ENCODE results near the gene MFGE8.

MFGE8 gene

DNA sequence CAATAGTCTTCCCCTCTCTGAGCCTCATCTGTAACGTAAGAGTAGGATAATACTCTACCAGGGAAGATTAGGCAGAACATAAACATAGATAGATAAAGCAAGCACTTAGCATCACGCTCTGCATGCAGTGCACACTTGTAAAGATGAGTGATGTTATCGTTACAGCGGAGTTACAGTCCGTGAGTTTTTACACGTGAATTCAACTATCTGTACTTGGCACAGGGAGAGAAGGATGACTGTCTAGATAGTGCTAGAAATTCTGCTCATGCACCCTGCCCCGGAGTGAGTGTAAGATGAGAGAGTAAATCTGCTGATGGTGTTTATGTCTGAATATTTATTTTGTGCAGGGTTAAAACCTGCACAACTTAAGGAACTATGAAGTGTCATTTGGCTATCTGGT, 53.6 kb downstream of the MFGE8 start:
- WGBS: 73% methylated on average over 7 of the region's 7 CpGs
- Histone ChIP-seq H3K4me2 (ENCODE audit: low read length, poor library complexity, severe bottlenecking) (no peak overlapping the region), H3K18ac (ENCODE audit: low read depth in 1 of 2, low read length in 2 of 2) (no peak overlapping the region)

DNA sequence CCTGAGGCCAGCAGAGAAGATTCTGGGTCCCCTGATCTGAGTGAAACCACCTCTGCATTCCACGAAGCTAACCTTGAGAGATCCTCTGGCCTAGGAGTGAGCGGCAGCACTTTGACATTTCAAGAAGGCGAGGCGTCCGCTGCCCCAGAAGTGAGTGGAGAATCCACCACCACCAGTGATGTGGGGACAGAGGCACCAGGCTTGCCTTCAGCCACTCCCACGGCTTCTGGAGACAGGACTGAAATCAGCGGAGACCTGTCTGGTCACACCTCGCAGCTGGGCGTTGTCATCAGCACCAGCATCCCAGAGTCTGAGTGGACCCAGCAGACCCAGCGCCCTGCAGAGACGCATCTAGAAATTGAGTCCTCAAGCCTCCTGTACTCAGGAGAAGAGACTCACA, 54.2 kb downstream of the MFGE8 start:
- no peak overlapping the region for H3K4ac ChIP-seq (ENCODE audit: low read depth in 1 of 2, low read length in 2 of 2)
- no peak overlapping the region for H2BK12ac ChIP-seq (ENCODE audit: low read length in 2 of 2)
- no peak overlapping the region for H3K18ac ChIP-seq (ENCODE audit: low read depth in 1 of 2, low read length in 2 of 2)
- 95% methylated on average over 11 of the region's 11 CpGs for WGBS
- H2BK5ac ChIP-seq (ENCODE audit: low read depth, low read length, poor library complexity, severe bottlenecking): no peak overlapping the region
- H3K36me3 ChIP-seq (ENCODE audit: control insufficient read depth in 1 of 2, insufficient read depth in 2 of 2, low read depth in 1 of 2, low read length in 2 of 2): no peaks in the 10 kb centered on the region
- H3K4me2 ChIP-seq (ENCODE audit: low read length, poor library complexity, severe bottlenecking): no peak overlapping the region
- H3K9ac ChIP-seq (ENCODE audit: low read length): no peak overlapping the region
- no peak overlapping the region for H3K4me3 ChIP-seq (ENCODE audit: insufficient read depth in 1 of 2, low read depth in 1 of 2, low read length in 2 of 2)
- no peaks in the 10 kb centered on the region for H3K4me1 ChIP-seq (ENCODE audit: control insufficient read depth, insufficient read depth, low read depth, low read length)
- H2BK15ac ChIP-seq (ENCODE audit: low read depth, poor library complexity, severe bottlenecking): no peak overlapping the region
- no peak overlapping the region for H2BK120ac ChIP-seq (ENCODE audit: low read depth, low read length)
- H3K9me3 ChIP-seq (ENCODE audit: control insufficient read depth, low read length): peaks cover 7% of the 10 kb centered on the region
- peaks cover 3 to 71% of the 10 kb centered on the region in 2 experiments for H3K27me3 ChIP-seq (ENCODE audit: control insufficient read depth in 1 of 2, insufficient read depth in 1 of 2, low read length in 2 of 2)
- no peak overlapping the region for H2AFZ ChIP-seq (ENCODE audit: low read depth, low read length)
- H3K14ac ChIP-seq (ENCODE audit: low read length in 2 of 2): no peak overlapping the region
- H4K91ac ChIP-seq (ENCODE audit: low read length): no peak overlapping the region
- no peak overlapping the region for H3K23ac ChIP-seq (ENCODE audit: low read length in 2 of 2)
- H3K79me1 ChIP-seq (replicated peaks; ENCODE audit: low read length, poor library complexity, severe bottlenecking): no peaks in the 10 kb centered on the region
- no peak for DNase-seq
- no peak overlapping the region for H3K27ac ChIP-seq (ENCODE audit: low read length, poor library complexity, severe bottlenecking)
- H2AK5ac ChIP-seq (ENCODE audit: low read length, severe bottlenecking): no peak overlapping the region
- no peak overlapping the region for H4K8ac ChIP-seq (ENCODE audit: low read length)

More for the DNA sequence above, 53.6 kb downstream of the MFGE8 start:
- Histone ChIP-seq H2BK12ac (ENCODE audit: low read length in 2 of 2) (no peak overlapping the region), H3K4ac (ENCODE audit: low read depth in 1 of 2, low read length in 2 of 2) (no peak overlapping the region), H3K4me1 (ENCODE audit: control insufficient read depth, insufficient read depth, low read depth, low read length) (no peaks in the 10 kb centered on the region), H2BK120ac (ENCODE audit: low read depth, low read length) (no peak overlapping the region), H3K4me3 (ENCODE audit: insufficient read depth in 1 of 2, low read depth in 1 of 2, low read length in 2 of 2) (no peak overlapping the region), H3K36me3 (ENCODE audit: control insufficient read depth in 1 of 2, insufficient read depth in 2 of 2, low read depth in 1 of 2, low read length in 2 of 2) (no peaks in the 10 kb centered on the region), H2AFZ (ENCODE audit: low read depth, low read length) (no peak overlapping the region), H2BK5ac (ENCODE audit: low read depth, low read length, poor library complexity, severe bottlenecking) (no peak overlapping the region), H2AK5ac (ENCODE audit: low read length, severe bottlenecking) (no peak overlapping the region), H3K27ac (ENCODE audit: low read length, poor library complexity, severe bottlenecking) (no peak overlapping the region), H4K8ac (ENCODE audit: low read length) (no peak overlapping the region), H3K14ac (ENCODE audit: low read length in 2 of 2) (no peak overlapping the region), H3K9me3 (ENCODE audit: control insufficient read depth, low read length) (peaks cover 5% of the 10 kb centered on the region), H4K91ac (ENCODE audit: low read length) (no peak overlapping the region), H2BK15ac (ENCODE audit: low read depth, poor library complexity, severe bottlenecking) (no peak overlapping the region), H3K27me3 (ENCODE audit: control insufficient read depth in 1 of 2, insufficient read depth in 1 of 2, low read length in 2 of 2) (peaks cover 3 to 66% of the 10 kb centered on the region in 2 experiments), H3K23ac (ENCODE audit: low read length in 2 of 2) (no peak overlapping the region), H3K9ac (ENCODE audit: low read length) (no peak overlapping the region), H3K79me1 (replicated peaks; ENCODE audit: low read length, poor library complexity, severe bottlenecking) (no peaks in the 10 kb centered on the region)
- DNase-seq: no peak

DNA sequence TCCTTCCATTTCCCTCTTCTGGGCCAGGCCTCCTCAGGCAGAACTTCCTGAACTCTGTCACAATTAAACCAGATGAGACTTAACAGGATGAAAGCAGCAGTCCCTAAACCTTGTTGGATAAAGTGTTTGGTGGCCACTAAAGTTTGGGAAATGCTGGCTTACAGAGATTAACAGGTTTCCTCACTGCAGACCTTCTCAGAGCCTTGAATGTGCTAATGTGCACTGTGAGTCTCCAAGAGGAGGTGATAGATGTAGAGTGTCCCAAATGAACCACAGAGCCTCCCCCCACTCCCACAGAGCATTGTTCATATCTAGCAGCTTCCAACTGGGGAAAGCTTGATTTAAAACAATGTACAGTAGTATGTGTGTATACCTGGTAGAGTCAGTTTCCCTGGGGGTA, 60.7 kb downstream of the MFGE8 start:
- H2BK15ac ChIP-seq (ENCODE audit: low read depth, poor library complexity, severe bottlenecking): no peak overlapping the region
- no peak overlapping the region for H3K18ac ChIP-seq (ENCODE audit: low read depth in 1 of 2, low read length in 2 of 2)
- H2AFZ ChIP-seq (ENCODE audit: low read depth, low read length): no peak overlapping the region
- H3K4me2 ChIP-seq (ENCODE audit: low read length, poor library complexity, severe bottlenecking): no peak overlapping the region
- no peak overlapping the region for H3K23ac ChIP-seq (ENCODE audit: low read length in 2 of 2)
- H3K9me3 ChIP-seq (ENCODE audit: control insufficient read depth, low read length): peaks cover 7% of the 10 kb centered on the region
- no peaks in the 10 kb centered on the region for H3K79me1 ChIP-seq (replicated peaks; ENCODE audit: low read length, poor library complexity, severe bottlenecking)
- H3K27ac ChIP-seq (ENCODE audit: low read length, poor library complexity, severe bottlenecking): no peak overlapping the region
- H4K91ac ChIP-seq (ENCODE audit: low read length): no peak overlapping the region
- H2BK12ac ChIP-seq (ENCODE audit: low read length in 2 of 2): no peak overlapping the region
- H3K9ac ChIP-seq (ENCODE audit: low read length): no peak overlapping the region
- H3K36me3 ChIP-seq (ENCODE audit: control insufficient read depth in 1 of 2, insufficient read depth in 2 of 2, low read depth in 1 of 2, low read length in 2 of 2): no peaks in the 10 kb centered on the region
- H2AK5ac ChIP-seq (ENCODE audit: low read length, severe bottlenecking): no peak overlapping the region
- H3K4me1 ChIP-seq (ENCODE audit: control insufficient read depth, insufficient read depth, low read depth, low read length): no peaks in the 10 kb centered on the region
- DNase-seq: no peak
- H3K14ac ChIP-seq (ENCODE audit: low read length in 2 of 2): no peak overlapping the region
- H4K8ac ChIP-seq (ENCODE audit: low read length): no peak overlapping the region
- H3K27me3 ChIP-seq (ENCODE audit: control insufficient read depth in 1 of 2, insufficient read depth in 1 of 2, low read length in 2 of 2): peaks cover 15 to 55% of the 10 kb centered on the region in 2 experiments
- no peak overlapping the region for H2BK120ac ChIP-seq (ENCODE audit: low read depth, low read length)
- no peak overlapping the region for H3K4ac ChIP-seq (ENCODE audit: low read depth in 1 of 2, low read length in 2 of 2)
- no peak overlapping the region for H3K4me3 ChIP-seq (ENCODE audit: insufficient read depth in 1 of 2, low read depth in 1 of 2, low read length in 2 of 2)
- H2BK5ac ChIP-seq (ENCODE audit: low read depth, low read length, poor library complexity, severe bottlenecking): no peak overlapping the region

DNA sequence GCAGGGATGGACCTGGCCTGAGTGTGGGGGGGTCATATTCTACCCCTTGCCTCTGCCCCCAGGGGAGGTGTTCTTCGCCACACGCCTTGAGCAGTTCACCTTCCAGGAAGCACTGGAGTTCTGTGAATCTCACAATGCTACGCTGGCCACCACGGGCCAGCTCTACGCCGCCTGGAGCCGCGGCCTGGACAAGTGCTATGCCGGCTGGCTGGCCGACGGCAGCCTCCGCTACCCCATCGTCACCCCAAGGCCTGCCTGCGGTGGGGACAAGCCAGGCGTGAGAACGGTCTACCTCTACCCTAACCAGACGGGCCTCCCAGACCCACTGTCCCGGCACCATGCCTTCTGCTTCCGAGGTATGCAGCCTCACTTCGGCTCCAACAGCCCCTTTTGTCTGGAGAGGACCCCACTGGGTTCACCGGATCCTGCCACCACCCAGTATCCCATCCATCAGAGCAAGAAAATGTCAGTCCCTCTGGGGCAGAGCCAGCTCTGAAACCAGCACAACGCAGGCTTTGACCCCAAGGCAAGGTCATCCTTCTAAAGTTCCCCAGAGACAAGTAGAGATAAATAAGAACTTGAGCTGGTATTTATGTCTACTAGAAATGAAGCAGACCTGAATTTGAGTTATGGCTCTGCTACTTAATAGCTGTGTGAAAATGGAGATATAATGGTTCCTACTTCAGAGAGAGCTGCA, 63.7 kb downstream of the MFGE8 start:
- Histone ChIP-seq H3K23ac (ENCODE audit: low read length in 2 of 2) (no peak overlapping the region), H2BK15ac (ENCODE audit: low read depth, poor library complexity, severe bottlenecking) (no peak overlapping the region), H3K27ac (ENCODE audit: low read length, poor library complexity, severe bottlenecking) (no peak overlapping the region), H2BK5ac (ENCODE audit: low read depth, low read length, poor library complexity, severe bottlenecking) (no peak overlapping the region), H4K8ac (ENCODE audit: low read length) (no peak overlapping the region), H2AK5ac (ENCODE audit: low read length, severe bottlenecking) (no peak overlapping the region), H3K4me3 (ENCODE audit: insufficient read depth in 1 of 2, low read depth in 1 of 2, low read length in 2 of 2) (peak overlapping the region in 1 of 2 experiments; percentile 12), H2AFZ (ENCODE audit: low read depth, low read length) (no peak overlapping the region), H3K4me2 (ENCODE audit: low read length, poor library complexity, severe bottlenecking) (no peak overlapping the region), H2BK120ac (ENCODE audit: low read depth, low read length) (no peak overlapping the region), H3K4ac (ENCODE audit: low read depth in 1 of 2, low read length in 2 of 2) (no peak overlapping the region), H2BK12ac (ENCODE audit: low read length in 2 of 2) (no peak overlapping the region), H3K27me3 (ENCODE audit: control insufficient read depth in 1 of 2, insufficient read depth in 1 of 2, low read length in 2 of 2) (peaks cover 15 to 53% of the 10 kb centered on the region in 2 experiments), H3K79me1 (replicated peaks; ENCODE audit: low read length, poor library complexity, severe bottlenecking) (no peaks in the 10 kb centered on the region), H3K36me3 (ENCODE audit: control insufficient read depth in 1 of 2, insufficient read depth in 2 of 2, low read depth in 1 of 2, low read length in 2 of 2) (no peaks in the 10 kb centered on the region), H3K4me1 (ENCODE audit: control insufficient read depth, insufficient read depth, low read depth, low read length) (no peaks in the 10 kb centered on the region), H3K9me3 (ENCODE audit: control insufficient read depth, low read length) (peaks cover 2% of the 10 kb centered on the region), H3K18ac (ENCODE audit: low read depth in 1 of 2, low read length in 2 of 2) (no peak overlapping the region), H3K9ac (ENCODE audit: low read length) (no peak overlapping the region), H4K91ac (ENCODE audit: low read length) (no peak overlapping the region), H3K14ac (ENCODE audit: low read length in 2 of 2) (no peak overlapping the region)
- peak; percentile 2 for DNase-seq
- WGBS: 78% methylated on average over 22 of the region's 22 CpGs
